Measurements from ENCODE around the gene CCND3.

- TF ChIP-seq CTCF (IDR thresholded peaks at IDR 0.05; ENCODE audit: insufficient read depth, low read length) (no peak), SPI1 (IDR thresholded peaks at IDR 0.05; ENCODE audit: borderline replicate concordance, low read depth) (no peak), POLR2AphosphoS5 (IDR thresholded peaks at IDR 0.05; ENCODE audit: low read depth) (no peak)
- TF ChIP-seq, protein P1, sequence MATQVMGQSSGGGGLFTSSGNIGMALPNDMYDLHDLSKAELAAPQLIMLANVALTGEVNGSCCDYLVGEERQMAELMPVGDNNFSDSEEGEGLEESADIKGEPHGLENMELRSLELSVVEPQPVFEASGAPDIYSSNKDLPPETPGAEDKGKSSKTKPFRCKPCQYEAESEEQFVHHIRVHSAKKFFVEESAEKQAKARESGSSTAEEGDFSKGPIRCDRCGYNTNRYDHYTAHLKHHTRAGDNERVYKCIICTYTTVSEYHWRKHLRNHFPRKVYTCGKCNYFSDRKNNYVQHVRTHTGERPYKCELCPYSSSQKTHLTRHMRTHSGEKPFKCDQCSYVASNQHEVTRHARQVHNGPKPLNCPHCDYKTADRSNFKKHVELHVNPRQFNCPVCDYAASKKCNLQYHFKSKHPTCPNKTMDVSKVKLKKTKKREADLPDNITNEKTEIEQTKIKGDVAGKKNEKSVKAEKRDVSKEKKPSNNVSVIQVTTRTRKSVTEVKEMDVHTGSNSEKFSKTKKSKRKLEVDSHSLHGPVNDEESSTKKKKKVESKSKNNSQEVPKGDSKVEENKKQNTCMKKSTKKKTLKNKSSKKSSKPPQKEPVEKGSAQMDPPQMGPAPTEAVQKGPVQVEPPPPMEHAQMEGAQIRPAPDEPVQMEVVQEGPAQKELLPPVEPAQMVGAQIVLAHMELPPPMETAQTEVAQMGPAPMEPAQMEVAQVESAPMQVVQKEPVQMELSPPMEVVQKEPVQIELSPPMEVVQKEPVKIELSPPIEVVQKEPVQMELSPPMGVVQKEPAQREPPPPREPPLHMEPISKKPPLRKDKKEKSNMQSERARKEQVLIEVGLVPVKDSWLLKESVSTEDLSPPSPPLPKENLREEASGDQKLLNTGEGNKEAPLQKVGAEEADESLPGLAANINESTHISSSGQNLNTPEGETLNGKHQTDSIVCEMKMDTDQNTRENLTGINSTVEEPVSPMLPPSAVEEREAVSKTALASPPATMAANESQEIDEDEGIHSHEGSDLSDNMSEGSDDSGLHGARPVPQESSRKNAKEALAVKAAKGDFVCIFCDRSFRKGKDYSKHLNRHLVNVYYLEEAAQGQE (IDR thresholded peaks at IDR 0.05; ENCODE audit: insufficient replicate concordance, low read depth) = no peak
Observed at GRCh38 chr6:41884957-41885356, 56.7 kb downstream of the CCND3 start.

All from HL-60 (cell line).